Uterus (tissue), 4 donors: ENCODE measurements around the gene MAT2A. TPM values are rescaled to one million over a fixed set of nuclear protein-coding genes. Genes with fewer than 3 reads are reported as not detected.

Source experiments
- DNase-seq, 2 donors: peaks; one replicate each; pipeline ENCODE4 v3.0.0-alpha.2; 2019 to 2020
- H3K27ac ChIP-seq, 2 donors: fragments of 200-600 bp; sonication (generic); 1 replicate in 1 of 2; 2 replicates in 1 of 2; pipeline ENCODE4 v1.5.1; 2016 to 2018
- H3K27me3 ChIP-seq, 2 donors: fragments of 200-600 bp; sonication (generic); one replicate each; pipeline ENCODE4 v1.5.1; 2018 to 2019; ENCODE audit warnings: control low read depth in 1 of 2
- H3K36me3 ChIP-seq, 2 donors: fragments of 200-600 bp; sonication (generic); one replicate each; pipeline ENCODE4 v1.5.1; 2019; ENCODE audit warnings: control low read depth in 1 of 2
- H3K4me1 ChIP-seq, 2 donors: fragments of 200-600 bp; sonication (generic); one replicate each; pipeline ENCODE4 v1.5.1; 2018 to 2019; ENCODE audit warnings: control low read depth in 1 of 2
- H3K4me3 ChIP-seq, 2 donors: fragments of 200-600 bp; sonication (generic); 1 replicate in 1 of 2; 2 replicates in 1 of 2; pipeline ENCODE4 v1.5.1; 2018 to 2019; ENCODE audit warnings: mild to moderate bottlenecking in 1 of 2
- H3K9me3 ChIP-seq, 2 donors: fragments of 200-600 bp; sonication (generic); one replicate each; pipeline ENCODE4 v1.5.1; 2019; ENCODE audit warnings: control low read depth in 1 of 2
- POLR2A ChIP-seq, 2 donors: fragments of 450-650 bp; IDR thresholded peaks; one replicate each; pipeline ENCODE4 v1.6.1; 2016; ENCODE audit warnings: antibody characterized with exemption in 2 of 2, mild to moderate bottlenecking in 1 of 2, moderate library complexity in 1 of 2
- intact Hi-C: fragments of 100-400 bp; cut with DNase I; formaldehyde crosslinking; loops from one replicate; pipeline ENCODE4 v1.15.1; 2023; ENCODE audit warnings: low total_unique reads
- total RNA-seq, 4 donors: library from RNA; depleted of rRNA in 3 of 4; stranded (reverse); fragments of >200 nt in 3 of 4; gene quantifications; one replicate each; pipeline versions ENCODE4 v1.1.0 to v1.2.4, GENCODE V29; 2014 to 2023
- TF ChIP-seq, protein P1 (sequence below), 4 experiments: fragments of 200-600 bp in 2 of 4; fragments of 450-650 bp in 2 of 4; sonication (generic) in 2 of 4; IDR thresholded peaks; one replicate each; pipeline ENCODE4 v1.5.1; 2016 to 2019; ENCODE audit warnings: antibody characterized with exemption in 4 of 4, mild to moderate bottlenecking in 2 of 4, moderate library complexity in 1 of 4
- donor health status: DM: yes; HTN: yes; CAD: no.

MAT2A gene
- total RNA-seq, 4 donors from 2014 or later: 77.1 to 249 (median 108) TPM

DNA sequence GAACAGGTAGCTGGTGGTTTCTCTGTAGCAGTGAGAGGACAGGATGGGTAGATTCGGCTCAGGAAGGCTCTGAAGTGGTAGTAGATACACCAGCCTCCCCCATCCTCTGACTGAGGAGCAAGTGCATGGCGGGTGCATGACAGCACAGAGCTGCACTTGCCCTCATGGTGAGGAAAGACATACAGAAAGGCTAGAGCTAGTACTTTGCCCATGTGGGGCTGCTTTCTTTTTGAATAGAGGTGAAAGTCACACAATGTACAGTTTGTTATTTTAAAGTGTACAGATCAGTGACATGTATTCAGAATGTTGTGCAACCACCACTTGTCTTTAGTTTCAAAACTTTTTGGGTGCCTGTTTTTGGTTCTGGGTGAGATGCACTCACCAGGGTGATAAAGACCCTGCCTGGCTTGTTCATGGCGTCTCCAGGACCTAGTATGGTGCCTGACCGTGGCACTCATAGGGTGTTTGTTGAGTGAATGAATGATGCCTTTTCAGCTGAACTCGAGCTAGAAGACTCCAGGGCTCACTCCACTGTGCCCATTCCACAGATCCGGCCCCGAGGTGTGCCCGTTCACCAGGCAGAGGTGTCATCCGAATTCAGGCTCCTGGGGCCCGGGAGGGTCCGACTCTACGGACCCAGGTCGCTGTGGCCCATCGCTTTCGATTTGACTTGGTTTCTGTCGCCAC is 44.8 kb downstream of the MAT2A start:
- intact Hi-C loops: no loop called here
- TF ChIP-seq POLR2A (IDR thresholded peaks at IDR 0.05): no peak
- TF ChIP-seq, protein P1, sequence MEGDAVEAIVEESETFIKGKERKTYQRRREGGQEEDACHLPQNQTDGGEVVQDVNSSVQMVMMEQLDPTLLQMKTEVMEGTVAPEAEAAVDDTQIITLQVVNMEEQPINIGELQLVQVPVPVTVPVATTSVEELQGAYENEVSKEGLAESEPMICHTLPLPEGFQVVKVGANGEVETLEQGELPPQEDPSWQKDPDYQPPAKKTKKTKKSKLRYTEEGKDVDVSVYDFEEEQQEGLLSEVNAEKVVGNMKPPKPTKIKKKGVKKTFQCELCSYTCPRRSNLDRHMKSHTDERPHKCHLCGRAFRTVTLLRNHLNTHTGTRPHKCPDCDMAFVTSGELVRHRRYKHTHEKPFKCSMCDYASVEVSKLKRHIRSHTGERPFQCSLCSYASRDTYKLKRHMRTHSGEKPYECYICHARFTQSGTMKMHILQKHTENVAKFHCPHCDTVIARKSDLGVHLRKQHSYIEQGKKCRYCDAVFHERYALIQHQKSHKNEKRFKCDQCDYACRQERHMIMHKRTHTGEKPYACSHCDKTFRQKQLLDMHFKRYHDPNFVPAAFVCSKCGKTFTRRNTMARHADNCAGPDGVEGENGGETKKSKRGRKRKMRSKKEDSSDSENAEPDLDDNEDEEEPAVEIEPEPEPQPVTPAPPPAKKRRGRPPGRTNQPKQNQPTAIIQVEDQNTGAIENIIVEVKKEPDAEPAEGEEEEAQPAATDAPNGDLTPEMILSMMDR (IDR thresholded peaks at IDR 0.05): no peak
- Histone ChIP-seq H3K27ac (peak overlapping the region; percentile 90 to 92), H3K36me3 (no peaks in the 10 kb centered on the region), H3K27me3 (no peaks in the 10 kb centered on the region), H3K4me1 (no peaks in the 10 kb centered on the region), H3K9me3 (no peaks in the 10 kb centered on the region), H3K4me3 (peak overlapping the region; percentile 59 to 63)
- no peak for DNase-seq

DNA sequence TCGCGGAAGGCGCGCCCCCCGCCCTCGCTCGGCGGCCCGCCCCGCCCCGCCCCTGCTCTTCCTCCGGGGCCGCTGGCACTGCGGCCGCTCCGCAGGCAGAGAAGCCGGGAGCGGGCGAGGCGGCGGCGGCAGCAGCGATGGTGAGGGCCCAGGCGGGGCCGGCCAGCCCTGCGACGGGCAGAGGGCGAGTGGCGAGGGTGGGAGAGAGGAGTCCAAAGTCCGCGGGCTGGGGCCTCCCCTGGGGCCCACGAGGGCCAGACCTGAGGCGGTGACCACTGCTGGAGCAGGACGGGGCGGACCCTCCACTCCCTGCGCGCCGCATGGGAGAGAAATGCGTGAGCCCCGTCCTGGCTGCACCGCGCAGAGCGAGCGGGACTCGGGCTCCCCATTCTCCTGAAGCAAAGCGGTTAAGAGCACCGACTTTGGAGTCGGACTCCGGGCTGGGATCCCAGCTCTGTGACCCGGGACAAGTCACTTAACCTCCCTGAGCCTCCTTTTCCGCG is 45.4 kb downstream of the MAT2A start, which contains the start of gene VAMP5:
TSS of gene VAMP5 (plus strand) at position 78 of the 503 bp plus-strand sequence. CDS start at position 138, 60 bp downstream.
- intact Hi-C loops: no loop called here
- Histone ChIP-seq H3K27ac (peak within 1 kb of the TSS; percentile 90 to 92), H3K4me3 (peak within 1 kb of the TSS; percentile 59 to 63), H3K9me3 (no peaks in the 10 kb centered on the region), H3K4me1 (no peaks in the 10 kb centered on the region), H3K36me3 (no peaks in the 10 kb centered on the region), H3K27me3 (no peaks in the 10 kb centered on the region)
- peak in 1 of 2 donors; percentile 56 for DNase-seq
- peak; percentile 30 to 65 for TF ChIP-seq POLR2A (IDR thresholded peaks at IDR 0.05)
- TF ChIP-seq, protein P1 (IDR thresholded peaks at IDR 0.05): peak in 1 of 4 experiments; percentile 15

DNA sequence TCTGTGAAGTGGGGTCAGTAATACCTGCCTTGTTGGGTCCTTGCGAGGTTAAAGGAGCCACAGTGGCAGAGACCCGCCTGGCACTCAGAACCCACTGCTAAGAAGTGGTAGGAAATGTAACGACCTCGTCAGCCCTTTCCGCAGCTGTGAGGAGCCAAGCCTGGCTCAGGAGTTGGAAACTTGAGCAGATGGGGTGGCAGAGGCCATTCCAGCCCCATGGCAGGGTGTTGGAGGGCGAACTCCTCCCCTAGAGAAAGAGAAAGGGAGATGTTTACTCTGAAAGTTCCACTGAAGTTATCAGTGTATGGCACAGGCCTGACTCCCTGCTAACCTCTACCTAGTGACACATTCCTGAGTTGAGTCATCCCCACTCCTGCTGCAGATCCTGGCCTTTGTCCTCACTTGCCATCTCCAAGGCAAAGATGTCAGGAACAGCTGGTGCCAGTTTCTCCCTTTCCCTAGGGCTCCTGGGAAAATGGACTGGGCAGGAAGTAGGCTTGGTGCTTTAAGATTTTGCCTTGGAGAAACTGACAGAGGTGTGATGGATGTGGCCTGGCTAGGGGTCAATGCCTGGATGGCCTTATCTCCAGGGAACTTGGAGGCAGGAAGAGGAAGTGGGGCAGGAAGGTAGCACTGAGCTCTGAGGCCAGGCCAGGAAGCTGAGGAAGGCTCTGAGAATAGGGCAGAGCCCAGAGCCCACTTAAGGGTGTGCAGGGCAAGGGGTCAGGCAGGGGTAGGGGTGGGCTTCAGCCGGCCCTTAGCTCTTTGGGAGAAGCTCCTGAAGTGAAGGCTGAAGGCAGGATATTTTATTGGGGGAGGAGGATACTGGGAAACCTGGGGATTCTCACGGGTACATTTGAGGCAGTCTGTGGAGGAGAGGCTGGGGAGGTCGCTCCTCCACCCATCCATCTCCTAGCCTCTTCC is 46.2 kb downstream of the MAT2A start:
- DNase-seq: peak; percentile 42 to 69
- Histone ChIP-seq H3K4me3 (peak overlapping the region; percentile 59 to 63), H3K36me3 (no peaks in the 10 kb centered on the region), H3K27ac (peak overlapping the region; percentile 90 to 92), H3K9me3 (no peaks in the 10 kb centered on the region), H3K27me3 (no peaks in the 10 kb centered on the region), H3K4me1 (no peaks in the 10 kb centered on the region)
- TF ChIP-seq, protein P1 (IDR thresholded peaks at IDR 0.05): no peak
- peak in 1 of 2 donors; percentile 13 for TF ChIP-seq POLR2A (IDR thresholded peaks at IDR 0.05)
- intact Hi-C loops: no loop called here

DNA sequence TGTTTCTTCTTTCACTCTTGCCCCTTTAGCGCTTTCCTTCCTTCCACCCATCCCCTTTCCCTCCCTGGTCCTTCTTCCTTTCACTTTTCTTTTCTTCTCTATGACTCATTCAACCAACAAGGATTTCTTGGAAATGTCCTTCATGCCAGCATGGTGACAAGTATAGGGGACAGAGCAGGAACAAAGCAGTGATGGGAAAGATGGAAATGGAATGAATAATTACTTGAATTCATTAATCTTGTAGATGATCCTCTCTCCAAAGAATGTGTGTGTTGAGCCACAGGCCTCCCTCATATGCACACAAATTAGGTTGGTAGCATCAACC is 46.8 kb downstream of the MAT2A start:
- Histone ChIP-seq H3K4me1 (peaks cover 0 to under 1% of the 10 kb centered on the region in 2 donors), H3K27me3 (no peaks in the 10 kb centered on the region), H3K36me3 (no peaks in the 10 kb centered on the region), H3K27ac (peak overlapping the region; percentile 90 to 92), H3K9me3 (no peaks in the 10 kb centered on the region), H3K4me3 (no peak overlapping the region)
- intact Hi-C loops: no loop called here
- no peak for DNase-seq
- TF ChIP-seq POLR2A (IDR thresholded peaks at IDR 0.05): no peak
- TF ChIP-seq, protein P1 (IDR thresholded peaks at IDR 0.05): no peak
